GM21825 (cell line): ENCODE measurements around the gene GSG1.
"Not testable (repeated sequence)": the region's sequence is repeated elsewhere in the genome, so short reads cannot be mapped to it uniquely, and the experiment has no call there.

Source experiments
- ATAC-seq: cut with Tn5 transposase; IDR thresholded peaks from one replicate; pipeline ENCODE4 v1.9.1; 2021; ENCODE audit warnings: mild to moderate bottlenecking, moderate library complexity; ENCODE audit not compliant: unreplicated experiment

GSG1 gene

DNA sequence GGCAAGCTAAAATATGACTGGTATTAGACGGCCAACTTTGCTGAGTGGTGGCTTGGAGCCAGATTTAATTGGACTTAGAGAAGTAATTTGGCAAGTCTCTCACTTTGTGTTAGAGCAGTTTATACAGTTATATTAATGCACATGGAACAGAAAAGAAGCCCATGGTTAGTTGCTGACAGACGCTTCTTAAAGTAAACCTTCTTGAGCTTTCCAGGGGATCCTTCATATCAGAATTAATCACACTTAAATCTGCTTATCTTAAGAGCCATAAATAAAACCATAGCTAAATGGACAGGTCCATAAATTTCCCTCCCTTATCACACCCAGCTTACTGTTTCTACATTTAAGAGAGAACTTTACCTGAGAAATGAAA lies 9.6 kb downstream of the GSG1 start:
- no peak for ATAC-seq

DNA sequence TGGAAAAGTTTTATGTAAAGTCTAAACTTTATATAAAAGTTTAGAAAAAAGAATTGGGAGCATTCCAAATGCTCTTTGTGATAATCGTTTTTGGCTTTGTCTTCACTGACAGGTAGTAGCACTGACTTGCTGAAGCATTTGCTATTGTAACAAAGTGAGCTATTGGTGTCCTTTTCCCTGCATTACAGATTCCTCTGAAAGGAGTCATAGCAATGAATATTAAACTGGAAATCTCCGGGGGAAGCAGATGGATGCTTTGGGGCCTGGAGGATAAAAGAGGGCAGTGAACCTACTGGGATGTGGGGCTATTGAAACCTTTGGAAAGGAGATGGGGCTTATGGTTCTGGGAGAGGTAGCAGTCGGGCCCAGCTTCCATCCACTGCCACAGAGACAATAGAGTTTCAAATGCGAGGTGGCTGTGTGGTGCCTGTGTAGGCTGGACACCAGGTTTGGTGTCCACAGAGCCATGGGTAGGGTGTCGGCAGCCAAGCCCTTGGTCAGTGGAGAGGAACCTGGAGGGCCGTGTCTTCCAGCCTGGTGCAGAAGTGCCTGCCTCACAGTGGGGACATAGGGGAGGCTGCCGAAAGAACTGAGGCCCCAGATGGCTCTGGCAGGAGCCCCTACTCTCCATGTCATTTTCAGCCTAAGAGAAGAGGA lies 10.1 kb downstream of the GSG1 start:
- ATAC-seq = no peak

DNA sequence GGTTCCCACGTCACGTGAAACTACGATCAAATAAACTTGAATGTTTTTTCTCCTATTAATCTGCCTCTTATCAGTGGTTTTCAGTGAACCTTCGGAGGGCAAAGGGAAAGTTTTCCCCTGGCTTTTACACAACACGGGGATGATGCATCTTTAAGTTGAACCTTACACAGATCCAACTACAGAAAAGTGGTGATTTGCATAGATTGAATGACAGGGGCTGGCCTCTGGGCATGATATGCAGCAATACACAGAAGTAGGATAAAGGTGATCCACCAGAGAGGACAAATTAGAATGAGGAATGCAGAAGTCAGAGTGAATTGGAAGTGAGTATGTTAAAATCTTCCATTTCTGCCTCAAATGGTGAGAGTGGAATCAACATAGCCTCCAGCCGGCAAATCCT lies 11.6 kb downstream of the GSG1 start:
- ATAC-seq = no peak

DNA sequence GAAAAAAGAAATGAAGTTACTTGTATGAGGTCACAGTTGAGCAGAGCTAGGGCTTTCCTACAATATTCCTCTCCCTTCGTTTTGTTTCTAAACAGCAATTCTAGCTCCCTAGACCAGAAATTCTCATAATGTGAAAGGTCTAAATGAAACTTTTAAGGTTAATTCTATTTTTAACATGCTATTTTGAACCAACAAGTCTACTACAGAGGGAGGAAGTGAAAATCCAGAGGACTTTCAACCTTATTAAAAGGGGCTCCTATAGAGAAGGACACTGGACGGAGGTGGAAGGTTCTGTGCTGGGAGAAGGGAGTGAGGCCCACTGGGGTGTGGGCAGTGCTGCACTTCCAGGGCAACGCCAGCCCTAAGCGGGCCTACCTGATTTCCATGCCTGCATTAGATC lies 13.4 kb downstream of the GSG1 start:
- ATAC-seq = no peak

DNA sequence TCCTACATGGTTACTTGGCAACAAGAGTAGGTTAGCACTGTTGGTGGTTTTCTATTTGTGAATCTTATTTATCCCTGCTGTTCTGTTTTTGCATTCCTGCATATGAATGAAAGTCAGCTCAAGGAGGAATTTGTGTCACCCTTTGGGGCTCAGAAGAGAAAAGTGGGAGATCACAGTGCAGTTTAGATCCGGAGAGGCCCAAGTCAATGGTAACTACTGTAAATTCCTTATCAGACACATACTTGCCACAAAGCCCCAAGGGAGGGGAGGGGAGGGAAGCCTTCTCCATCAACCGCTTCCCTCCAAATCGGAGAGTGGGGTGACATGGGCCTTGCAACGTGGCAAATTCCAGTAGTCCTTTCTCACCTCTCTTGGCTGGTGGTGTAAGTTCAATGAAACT lies 15.0 kb downstream of the GSG1 start:
- ATAC-seq = no peak

DNA sequence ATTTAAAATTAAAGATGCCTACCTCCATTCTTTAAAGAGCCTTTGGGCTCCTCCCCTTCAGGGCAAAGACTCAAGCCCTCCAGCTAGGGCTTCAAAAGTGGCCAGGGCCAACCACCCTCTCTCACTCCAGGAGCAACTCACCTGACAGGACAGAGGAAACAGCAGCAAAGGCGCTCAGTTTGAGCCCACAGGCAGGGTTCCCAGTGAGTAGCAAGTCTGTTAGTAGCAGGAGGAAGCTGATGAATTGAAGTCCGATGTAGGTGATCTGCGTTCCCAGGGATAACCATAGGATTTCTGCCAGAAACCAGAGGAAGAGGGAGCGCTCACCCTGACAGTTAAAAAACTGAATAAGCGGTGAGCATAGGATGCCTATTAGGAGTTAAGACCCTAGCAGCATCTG lies 15.7 kb downstream of the GSG1 start:
- ATAC-seq = no peak

DNA sequence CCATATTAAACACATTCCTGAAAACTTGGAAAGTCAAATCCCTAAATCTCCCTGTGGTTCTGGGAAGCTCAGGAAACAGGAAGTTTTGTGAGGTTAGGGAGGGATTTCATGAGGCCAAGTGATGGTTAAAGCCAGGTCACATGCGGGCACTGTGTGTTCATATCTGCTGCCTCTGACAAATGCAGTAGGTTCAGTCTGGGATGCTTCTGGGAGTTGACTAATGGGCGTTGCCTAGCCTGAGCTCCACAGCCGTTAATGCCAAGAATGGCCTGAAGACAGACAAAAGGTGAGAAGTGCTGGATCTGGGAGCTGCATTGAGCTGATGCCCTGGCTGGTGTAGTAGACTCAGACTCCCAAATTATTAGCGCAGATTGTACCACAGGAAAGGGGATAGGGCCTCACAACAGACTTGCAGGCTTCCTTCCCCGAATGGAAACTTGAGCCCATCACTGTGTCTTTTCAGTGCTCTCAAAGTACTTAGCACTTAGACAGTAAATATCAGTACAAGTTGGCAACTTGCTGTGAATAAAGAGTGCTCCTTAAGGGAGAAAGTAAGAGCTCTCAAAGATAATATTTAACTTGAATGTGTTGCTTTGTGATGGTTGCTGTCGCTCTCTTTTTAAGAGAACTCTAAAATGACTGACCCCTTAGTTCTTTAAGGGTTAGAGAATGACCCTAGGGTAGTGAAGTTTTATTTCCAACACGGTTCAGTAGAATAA lies 17.3 kb downstream of the GSG1 start:
- ATAC-seq = no peak

DNA sequence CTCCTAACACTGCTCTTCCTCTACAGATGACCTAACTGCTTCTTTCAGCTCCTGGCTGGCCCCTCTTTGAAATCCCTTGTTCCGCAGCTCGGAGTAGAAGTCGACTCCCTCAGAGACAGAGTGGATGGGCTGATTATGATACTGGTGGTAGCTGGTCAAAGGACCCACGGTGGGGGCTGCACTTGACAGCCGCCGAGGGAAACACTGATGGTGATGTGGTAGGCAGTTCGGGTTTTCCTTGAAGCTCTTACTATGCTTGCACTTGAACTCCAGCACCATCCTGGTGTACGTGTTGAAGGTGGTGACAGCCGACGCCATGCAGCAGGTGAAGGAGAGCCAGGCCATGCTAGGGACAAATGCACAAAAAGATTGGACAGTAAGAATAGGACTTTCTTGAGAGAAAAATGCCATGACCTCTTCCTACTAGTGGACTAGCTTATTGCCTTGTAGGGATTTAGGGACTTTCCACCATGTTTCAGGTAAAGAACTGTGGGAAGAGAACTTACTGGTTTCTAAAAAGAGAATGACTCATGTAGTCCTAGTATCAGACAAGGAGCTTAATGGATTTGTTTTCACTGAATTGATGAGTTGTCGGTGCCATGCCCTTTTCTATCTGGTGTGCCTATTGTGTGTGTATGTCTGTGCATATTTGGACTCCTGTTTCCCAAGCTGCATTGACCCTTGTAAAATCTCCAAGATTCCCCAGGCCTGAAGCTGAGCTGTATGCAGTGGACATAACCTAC lies 18.4 kb downstream of the GSG1 start:
- no peak for ATAC-seq

DNA sequence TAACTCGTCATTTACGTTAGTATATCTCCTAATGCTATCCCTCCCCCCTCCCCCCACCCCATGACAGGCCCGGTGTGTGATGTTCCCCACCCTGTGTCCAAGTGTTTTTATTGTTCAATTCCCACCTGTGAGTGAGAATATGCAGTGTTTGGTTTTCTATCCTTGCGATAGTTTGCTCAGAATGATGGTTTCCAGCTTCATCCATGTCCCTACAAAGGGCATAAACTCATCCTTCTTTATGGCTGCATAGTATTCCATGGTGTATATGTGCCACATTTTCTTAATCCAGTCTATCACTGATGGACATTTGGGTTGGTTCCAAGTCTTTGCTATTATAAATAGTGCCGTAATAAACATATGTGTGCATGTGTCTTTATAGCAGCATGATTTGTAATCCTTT lies 19.8 kb downstream of the GSG1 start:
- ATAC-seq = not testable (repeated sequence)

DNA sequence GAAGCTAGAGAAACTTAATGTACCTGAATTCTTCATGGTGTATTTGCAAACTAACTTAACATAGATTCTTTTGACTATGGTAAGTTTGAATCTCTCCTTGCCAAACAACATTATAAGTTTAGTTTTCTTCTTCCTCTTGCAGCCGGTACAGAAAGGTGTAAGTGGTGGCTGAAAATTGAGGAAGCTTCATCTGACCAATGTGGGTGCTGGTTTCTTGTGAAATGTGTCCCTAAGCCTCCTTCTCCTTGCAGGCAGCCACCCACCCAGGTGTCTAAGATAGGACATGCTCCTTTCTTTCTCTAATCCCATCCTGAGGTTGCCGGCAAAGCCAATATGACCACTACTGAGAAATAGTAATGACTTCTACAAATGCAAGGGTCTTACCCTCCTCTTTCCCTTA lies 20.6 kb downstream of the GSG1 start:
- ATAC-seq = no peak

DNA sequence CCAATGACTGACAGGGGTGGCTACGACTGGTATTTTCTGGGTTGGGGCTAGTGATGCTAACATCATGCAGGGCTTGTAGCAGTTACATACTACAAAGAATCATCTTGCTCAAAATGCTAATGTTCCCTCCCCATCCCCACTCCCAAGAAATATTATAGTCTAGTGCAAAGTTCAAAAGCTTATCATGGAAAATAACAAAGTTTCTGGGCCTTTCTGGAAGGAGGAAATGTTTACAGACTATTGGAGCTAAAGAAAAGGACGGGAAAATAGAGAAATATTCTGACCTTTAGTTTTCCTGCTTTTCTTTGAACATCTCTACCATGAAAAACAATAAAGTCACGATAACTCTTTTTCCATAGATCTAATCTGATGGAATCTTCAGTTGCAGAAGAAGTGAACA lies 23.2 kb downstream of the GSG1 start:
- ATAC-seq = no peak

DNA sequence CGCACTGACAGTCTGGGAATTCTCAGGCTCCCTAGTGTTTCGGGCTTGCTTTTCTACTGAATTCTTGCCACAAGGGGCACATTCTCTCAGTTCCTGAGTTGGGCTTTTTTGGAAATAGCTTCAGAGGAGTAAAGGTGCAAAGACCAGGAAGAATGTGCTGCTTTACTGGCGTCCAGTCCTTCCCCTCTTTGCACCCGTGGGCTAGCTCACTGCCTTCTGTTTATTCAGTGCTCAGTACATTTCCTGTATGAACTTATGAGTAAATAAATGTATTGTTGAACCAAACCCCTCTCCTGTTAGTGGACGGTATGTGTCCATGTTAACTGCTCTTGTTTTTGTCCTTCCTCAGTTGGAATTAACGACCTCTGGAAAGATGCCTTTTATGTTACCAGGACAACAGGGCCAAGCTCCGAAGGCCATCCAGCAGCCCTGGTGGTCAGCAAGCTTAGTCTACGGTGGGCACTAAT lies 24.0 kb downstream of the GSG1 start:
- ATAC-seq = no peak

DNA sequence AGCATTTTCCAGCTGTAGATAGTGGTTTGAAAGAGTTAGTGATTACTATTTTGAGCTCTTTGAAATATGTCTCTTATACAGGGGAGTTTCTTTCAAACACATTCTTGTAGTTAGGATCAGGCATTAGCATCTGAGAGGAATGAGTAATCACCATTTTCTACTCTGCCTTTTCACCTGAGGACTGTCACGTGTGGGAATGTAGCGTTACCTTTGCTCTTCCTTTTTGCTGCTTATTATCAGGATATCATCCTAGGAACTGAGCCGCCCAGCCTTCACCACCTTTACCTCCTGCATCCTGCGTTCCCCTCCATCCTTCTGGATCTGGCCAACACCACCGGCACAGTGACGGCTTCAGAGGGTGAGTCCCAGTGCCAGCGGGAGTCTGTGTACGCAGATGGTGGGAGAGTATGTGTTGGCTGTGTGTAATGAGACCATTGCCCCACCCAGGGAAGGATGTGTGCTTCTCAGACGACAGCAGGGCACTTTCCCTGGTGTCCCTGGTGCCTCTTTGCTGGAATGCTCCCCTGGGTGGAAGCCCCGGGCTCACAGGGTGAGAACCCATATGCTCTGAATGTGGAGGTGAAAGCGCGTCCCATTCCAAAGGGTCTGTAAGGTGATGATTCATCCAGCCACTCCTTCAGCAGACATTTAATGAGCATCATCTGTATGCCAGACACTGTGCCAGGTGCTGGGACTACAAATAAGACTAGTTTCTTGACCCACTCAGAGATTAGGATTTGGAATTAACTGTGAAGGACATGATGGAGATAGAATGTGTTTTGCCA lies 27.5 kb downstream of the GSG1 start:
- no peak for ATAC-seq

DNA sequence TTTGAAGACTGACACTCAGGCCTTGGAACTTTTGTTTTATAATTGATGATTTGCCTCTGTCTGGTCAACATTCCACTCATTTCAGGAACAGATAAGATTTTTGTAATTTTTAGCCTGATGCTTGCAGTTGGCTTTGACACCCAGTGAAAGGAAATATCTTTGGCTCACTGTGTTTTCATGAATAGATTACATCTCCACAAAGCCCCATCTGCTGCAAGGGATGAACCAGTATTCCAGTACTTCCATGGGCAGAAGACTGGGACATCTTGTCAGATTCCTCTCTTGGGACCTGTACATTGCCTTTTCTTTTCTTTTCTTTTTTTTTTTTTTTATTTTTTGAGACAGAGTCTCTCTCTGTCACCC lies 28.4 kb downstream of the GSG1 start:
- ATAC-seq = no peak

DNA sequence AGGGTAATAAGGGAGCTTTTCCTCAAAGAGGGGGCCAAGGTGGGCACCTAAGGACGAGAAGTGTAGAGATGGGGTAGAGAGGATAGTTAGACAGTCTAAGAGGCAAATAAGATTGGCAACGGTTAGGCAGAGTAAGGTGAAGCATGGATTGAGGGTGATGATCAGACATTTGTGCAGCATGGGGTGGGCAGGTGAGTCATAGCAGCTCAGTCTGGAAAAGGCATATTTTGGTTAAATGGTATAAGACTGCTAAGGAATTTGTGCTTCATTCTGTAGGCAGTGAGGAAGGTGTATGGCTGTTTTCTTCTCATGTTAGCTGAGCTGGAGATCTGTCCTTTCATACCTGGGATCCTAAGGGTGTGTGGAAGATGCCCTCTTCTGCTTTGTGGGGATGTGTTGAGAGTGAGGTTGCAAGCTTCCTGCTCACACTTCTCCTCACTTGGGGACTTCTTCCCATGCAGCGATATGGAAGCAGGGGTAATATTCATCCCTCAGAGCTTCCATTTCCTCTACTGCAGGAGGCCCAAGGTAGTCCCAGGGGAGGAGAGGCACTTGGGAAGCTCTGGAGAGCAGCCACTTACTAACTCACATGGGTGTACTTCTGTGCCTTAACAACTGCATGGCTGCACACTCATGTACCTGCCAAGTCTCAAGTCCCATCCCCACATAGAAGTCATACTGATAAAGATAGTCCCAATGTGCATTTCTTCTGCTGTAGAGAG lies 28.9 kb downstream of the GSG1 start:
- no peak for ATAC-seq

DNA sequence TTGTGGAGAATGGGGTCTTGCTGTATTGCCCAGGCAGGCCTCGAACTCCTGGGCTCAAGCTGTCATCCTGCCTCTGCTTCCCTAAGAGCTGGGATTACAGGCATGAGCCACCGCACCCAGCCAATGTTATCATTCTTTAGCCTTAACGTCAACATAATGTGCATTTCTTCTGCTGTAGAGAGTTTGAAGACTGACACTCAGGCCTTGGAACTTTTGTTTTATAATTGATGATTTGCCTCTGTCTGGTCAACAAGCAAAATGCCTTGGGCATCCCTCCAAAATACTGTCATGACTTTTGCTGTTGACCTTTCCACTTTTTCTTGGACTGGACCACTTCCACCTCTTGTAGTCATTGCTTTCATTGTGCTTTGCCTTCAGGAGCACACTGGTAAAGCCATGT lies 30.3 kb downstream of the GSG1 start:
- ATAC-seq = no peak

DNA sequence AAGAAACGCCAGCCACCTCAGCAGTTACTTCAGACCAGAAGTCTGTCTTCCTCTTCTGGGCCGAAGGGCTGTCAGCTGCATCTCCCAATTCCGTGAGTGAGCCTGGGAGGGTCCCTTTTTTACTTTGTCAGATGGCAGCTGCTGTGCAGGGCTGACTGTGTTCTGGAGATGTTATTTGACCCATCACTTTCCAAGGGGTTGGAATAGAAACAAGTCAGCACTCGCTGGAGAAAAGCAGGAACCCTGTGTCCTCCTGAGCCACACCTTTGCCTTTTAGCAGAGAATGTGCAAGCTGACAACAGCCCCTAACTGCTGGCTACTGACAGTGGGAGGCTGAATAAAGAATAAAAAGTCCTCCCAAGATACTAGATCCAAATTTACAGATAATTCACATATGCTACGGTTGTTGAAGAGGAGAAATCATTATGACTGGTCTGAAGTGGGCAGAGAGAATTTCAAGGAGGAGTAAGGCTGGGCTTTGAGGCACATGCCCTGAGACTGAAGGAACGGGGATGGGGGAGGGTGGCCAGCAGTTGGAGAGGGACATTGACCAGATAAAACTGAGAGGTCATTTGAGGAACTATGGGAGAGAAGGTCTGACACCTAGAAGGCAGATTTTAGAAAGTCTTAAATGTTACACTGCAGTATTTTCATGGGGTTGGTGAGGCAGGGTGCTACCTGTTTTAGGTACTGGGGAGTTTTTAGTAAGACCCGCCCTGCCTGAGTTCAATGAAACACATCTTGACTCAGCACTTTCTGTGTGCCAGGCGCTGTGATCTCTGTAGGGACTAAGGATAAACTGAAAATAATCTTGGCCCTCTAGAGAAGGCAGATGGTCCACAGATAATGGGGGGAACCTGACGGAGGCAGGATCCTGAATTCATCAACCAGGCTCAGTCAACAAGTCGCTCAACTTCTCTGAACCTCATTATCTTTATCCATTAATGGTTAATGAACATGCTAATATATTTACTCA lies 31.9 kb downstream of the GSG1 start:
- no peak for ATAC-seq

DNA sequence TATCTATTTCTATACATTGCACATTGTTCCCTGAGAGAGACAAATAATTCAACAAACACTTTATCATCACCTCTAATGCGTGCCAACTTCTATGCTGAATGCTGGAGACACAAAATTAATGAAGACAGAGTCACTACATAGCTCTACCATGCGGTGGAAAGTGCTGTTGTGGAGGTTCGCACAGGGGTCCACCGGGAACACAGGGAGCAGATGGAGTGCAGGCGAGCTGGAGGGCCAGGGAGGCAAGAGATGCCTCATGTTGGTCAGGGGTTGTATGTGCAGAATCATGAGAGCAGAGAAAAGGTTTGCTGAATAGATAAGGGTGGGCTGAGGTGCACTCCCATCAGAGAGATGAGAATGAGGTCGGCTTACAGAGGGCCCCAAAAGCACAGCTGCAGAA lies 34.1 kb downstream of the GSG1 start:
- ATAC-seq = no peak

DNA sequence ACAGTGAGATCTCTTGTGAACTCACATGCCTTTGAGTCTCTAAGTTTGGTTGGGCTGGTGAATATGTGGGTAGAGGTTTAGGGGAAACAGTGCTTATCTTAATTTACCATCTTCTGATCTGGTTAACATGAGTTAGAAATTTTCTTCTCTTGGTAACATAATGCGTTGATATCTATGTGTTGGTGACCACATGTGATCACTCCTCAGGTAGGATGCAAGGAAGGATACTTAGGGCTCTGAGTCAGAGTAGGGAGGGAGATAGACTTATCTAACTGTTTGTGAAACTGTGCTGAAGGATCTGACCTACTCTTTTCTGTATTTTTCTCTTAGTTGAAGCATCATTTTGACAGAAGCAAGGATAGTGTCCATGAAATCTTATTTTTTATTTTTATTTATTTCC lies 36.1 kb downstream of the GSG1 start:
- no peak for ATAC-seq

DNA sequence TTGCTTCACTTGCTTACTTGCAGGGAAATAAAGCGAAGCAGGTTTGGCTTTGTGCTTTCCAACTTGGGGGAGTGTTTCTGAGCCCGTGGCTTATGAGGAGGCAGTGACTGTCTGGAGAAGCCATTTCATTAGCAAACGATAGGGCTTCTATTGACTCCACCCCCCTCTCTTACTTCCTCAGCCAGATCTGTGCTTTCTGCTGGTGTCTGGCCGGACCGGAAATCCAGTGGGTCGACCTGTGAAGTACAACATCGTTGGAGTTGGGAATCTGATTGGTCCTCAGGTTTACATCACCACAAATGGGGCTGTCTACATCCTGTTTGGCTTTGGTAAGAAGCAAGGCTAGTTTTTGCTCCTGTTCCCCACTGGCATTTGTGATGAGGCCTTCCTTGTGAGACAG lies 37.0 kb downstream of the GSG1 start:
- no peak for ATAC-seq
